HFF-Myc (cell line): Measurements from ENCODE around the gene SGMS2.

ENCODE experiments used
- DNase-seq: peaks from one replicate; pipeline ENCODE4 v3.0.0-alpha.2; 2011; ENCODE audit warnings: low read depth; ENCODE audit errors: extremely low read depth
- H3K4me3 ChIP-seq: replicated peaks from 2 replicates; pipeline ENCODE4 v1.5.1; 2011; ENCODE audit warnings: low read depth, mild to moderate bottlenecking, control low read depth, low read length
- TF ChIP-seq, protein P1 (sequence below): IDR thresholded peaks from 2 replicates; pipeline ENCODE4 v1.5.1; 2012; ENCODE audit warnings: mild to moderate bottlenecking, low read depth, low read length, control low read depth; ENCODE audit errors: missing control alignments

SGMS2 gene

DNA sequence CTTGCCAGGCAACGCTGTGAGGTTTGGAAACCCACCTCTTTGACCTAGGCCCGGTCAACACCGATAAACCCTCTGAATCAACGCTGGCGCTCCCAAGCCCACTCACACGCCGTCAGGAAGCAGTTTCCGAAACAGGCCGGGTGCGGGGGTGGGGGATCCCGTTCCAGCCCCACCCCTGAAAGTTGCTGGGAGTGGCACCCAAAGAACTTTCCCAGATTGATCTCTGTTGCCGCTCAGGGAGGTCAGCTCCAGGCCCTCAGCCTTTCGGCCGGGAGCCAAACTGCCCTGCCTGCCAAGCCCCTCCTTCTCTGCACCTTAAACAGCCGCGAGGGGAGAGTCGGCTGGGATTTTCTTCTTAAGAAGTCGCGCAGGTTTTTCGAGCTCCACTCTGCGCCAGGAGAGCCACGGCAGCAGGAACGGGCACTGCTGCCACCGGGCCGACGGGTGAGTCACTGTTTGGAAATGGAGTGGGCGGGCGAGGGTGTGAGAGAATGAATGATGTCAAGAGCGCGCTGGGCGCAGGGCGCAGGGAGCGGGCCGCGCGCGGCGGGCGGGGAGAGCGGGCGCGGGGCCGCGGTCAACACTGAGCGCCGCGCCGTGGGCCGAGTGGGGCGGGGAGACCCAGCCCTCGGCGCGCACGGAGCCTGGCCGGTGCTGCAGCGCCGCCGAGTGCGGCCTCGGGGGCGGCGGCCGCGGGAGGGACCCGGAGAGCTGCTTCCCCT, at the start of gene SGMS2:
SGMS2 (plus strand) TSS at position 583 of the 722 bp plus-strand sequence. CDS start 70,622 bp downstream, outside the sequence.
- no peak for DNase-seq
- TF ChIP-seq, protein P1, sequence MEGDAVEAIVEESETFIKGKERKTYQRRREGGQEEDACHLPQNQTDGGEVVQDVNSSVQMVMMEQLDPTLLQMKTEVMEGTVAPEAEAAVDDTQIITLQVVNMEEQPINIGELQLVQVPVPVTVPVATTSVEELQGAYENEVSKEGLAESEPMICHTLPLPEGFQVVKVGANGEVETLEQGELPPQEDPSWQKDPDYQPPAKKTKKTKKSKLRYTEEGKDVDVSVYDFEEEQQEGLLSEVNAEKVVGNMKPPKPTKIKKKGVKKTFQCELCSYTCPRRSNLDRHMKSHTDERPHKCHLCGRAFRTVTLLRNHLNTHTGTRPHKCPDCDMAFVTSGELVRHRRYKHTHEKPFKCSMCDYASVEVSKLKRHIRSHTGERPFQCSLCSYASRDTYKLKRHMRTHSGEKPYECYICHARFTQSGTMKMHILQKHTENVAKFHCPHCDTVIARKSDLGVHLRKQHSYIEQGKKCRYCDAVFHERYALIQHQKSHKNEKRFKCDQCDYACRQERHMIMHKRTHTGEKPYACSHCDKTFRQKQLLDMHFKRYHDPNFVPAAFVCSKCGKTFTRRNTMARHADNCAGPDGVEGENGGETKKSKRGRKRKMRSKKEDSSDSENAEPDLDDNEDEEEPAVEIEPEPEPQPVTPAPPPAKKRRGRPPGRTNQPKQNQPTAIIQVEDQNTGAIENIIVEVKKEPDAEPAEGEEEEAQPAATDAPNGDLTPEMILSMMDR, result no peak
- peak within 1 kb of the TSS; percentile 66 for H3K4me3 ChIP-seq

DNA sequence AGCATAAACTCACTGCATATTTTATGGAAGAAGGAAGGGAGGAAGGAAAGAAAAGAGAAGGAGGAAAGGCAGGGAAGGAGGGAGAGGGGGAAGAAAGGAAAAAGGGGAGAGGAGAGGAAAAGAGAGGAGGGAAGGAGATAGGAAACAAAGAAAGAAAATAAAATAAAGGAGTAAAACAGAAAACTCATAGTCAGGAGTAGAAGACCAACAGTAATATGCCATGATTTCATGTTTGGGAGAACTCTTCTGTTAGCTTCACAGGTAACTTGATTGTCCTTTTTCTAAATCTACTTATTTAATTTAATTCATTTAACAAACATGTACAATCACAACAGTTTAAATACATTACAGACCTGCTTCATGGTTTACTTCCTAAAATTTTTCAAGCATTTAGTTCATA, 46.8 kb upstream of the SGMS2 start:
- no peak overlapping the region for H3K4me3 ChIP-seq
- TF ChIP-seq, protein P1, result no peak
- no peak for DNase-seq

DNA sequence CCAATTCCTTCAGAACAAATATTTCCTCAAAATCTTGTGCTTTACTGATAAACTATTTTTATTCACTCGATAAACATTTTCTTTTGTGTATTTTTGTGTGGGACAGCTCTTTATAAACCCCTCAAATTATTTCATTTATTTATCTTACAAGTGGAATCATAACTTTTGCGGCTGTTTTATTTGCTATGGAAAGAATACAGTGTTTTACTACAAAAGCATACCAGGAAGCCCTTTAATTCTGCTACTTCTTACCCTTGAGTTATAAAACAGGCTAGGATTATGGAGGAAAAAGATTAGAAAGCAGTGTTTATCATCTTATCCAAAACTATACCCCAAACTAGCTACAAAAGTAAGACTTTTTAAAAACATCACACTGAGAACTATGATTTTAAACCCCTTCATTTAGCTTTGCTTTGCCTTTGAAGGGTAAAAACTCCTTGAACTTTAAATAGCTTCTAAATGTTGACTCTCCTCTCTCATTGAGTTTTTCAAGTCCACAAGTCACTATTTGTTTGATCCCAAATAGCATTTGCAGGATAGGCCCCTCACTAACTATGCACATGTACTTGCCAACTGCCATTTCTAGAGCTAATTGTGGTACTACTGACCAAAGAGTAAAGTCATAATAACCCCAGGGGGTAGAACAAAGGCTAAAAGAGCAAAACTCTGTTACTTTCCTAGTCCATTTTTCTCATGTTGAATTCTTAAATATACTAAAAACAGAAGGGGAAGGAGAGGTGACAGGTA, 45.8 kb upstream of the SGMS2 start:
- TF ChIP-seq, protein P1, result no peak
- no peak for DNase-seq
- no peak overlapping the region for H3K4me3 ChIP-seq

DNA sequence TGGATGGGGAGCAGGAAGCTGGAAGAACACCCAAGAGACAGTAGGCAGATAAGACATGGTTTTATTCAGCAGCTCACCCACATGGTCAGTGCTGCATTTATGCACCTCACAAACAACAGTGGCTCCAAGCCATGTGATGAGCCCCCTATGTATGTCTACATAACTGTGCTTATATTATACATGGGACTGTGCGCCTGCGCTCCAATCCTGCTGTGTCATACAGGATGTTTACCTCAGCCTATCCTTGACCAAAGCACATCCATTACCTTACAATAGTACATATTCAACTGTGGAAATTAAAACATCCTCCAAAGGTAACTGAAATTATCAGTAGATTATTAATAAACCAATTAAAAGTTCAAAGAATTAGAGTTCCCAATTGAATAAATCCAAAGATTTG, 44.1 kb upstream of the SGMS2 start:
- TF ChIP-seq, protein P1, result no peak
- DNase-seq, result no peak
- no peak overlapping the region for H3K4me3 ChIP-seq

DNA sequence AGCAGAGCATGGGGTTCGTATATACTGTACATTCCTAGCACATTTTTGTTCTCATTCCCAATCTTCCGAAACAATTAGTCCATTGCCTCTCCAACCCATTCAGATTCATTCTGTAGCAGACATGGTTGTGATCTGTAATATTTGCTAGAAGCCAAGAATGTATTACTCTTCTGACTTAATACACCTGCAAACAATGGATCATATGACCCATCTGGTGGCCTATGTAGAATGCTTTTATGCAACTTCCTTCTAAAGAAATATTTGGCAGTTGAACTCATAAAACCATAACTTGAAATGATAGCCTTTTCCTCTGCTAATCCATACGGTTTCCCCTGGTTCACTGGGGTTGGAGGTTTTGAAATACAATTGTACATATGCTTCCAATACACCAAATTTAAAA, 32.8 kb upstream of the SGMS2 start:
- TF ChIP-seq, protein P1, result no peak
- no peak overlapping the region for H3K4me3 ChIP-seq
- DNase-seq, result no peak

- no peak overlapping the region for H3K4me3 ChIP-seq
- DNase-seq, result no peak
- TF ChIP-seq, protein P1, result no peak
Measured at GRCh38 chr4:107792711-107793110, 32.0 kb upstream of the SGMS2 start.
